Uterus (tissue), 4 donors: ENCODE data around the gene ACSF2. TPM values are rescaled to one million over a fixed set of nuclear protein-coding genes. Genes with fewer than 3 reads are reported as not detected.

Experiments used
- DNase-seq, 2 donors: peaks; one replicate each; pipeline ENCODE4 v3.0.0-alpha.2; 2019 to 2020
- H3K27ac ChIP-seq, 2 donors: fragments of 200-600 bp; sonication (generic); 1 replicate in 1 of 2; 2 replicates in 1 of 2; pipeline ENCODE4 v1.5.1; 2016 to 2018
- H3K27me3 ChIP-seq, 2 donors: fragments of 200-600 bp; sonication (generic); one replicate each; pipeline ENCODE4 v1.5.1; 2018 to 2019; ENCODE audit warnings: control low read depth in 1 of 2
- H3K36me3 ChIP-seq, 2 donors: fragments of 200-600 bp; sonication (generic); one replicate each; pipeline ENCODE4 v1.5.1; 2019; ENCODE audit warnings: control low read depth in 1 of 2
- H3K4me1 ChIP-seq, 2 donors: fragments of 200-600 bp; sonication (generic); one replicate each; pipeline ENCODE4 v1.5.1; 2018 to 2019; ENCODE audit warnings: control low read depth in 1 of 2
- H3K4me3 ChIP-seq, 2 donors: fragments of 200-600 bp; sonication (generic); 1 replicate in 1 of 2; 2 replicates in 1 of 2; pipeline ENCODE4 v1.5.1; 2018 to 2019; ENCODE audit warnings: mild to moderate bottlenecking in 1 of 2
- H3K9me3 ChIP-seq, 2 donors: fragments of 200-600 bp; sonication (generic); one replicate each; pipeline ENCODE4 v1.5.1; 2019; ENCODE audit warnings: control low read depth in 1 of 2
- CTCF ChIP-seq, 4 experiments: fragments of 200-600 bp in 2 of 4; fragments of 450-650 bp in 2 of 4; sonication (generic) in 2 of 4; IDR thresholded peaks; one replicate each; pipeline ENCODE4 v1.5.1; 2016 to 2019; ENCODE audit warnings: antibody characterized with exemption in 4 of 4, mild to moderate bottlenecking in 2 of 4, moderate library complexity in 1 of 4
- POLR2A ChIP-seq, 2 donors: fragments of 450-650 bp; IDR thresholded peaks; one replicate each; pipeline ENCODE4 v1.6.1; 2016; ENCODE audit warnings: antibody characterized with exemption in 2 of 2, mild to moderate bottlenecking in 1 of 2, moderate library complexity in 1 of 2
- intact Hi-C: fragments of 100-400 bp; cut with DNase I; formaldehyde crosslinking; loops from one replicate; pipeline ENCODE4 v1.15.1; 2023; ENCODE audit warnings: low total_unique reads
- total RNA-seq, 4 donors: library from RNA; depleted of rRNA in 3 of 4; stranded (reverse); fragments of >200 nt in 3 of 4; gene quantifications; one replicate each; pipeline versions ENCODE4 v1.1.0 to v1.2.4, GENCODE V29; 2014 to 2023
- donor health status: DM: yes; HTN: yes; CAD: no.

ACSF2 gene
- total RNA-seq, 4 donors from 2014 or later = 16.7 to 60.6 (median 45.7) TPM

GRCh38 chr17:50457621-50458020 is 31.6 kb downstream of the ACSF2 start:
- Histone ChIP-seq H3K27me3 (no peaks in the 10 kb centered on the region), H3K9me3 (no peaks in the 10 kb centered on the region), H3K36me3 (no peaks in the 10 kb centered on the region), H3K4me1 (no peaks in the 10 kb centered on the region), H3K27ac (no peak overlapping the region), H3K4me3 (no peak overlapping the region)
- intact Hi-C loops = no loop called here
- no peak for TF ChIP-seq POLR2A (IDR thresholded peaks at IDR 0.05)
- TF ChIP-seq CTCF (IDR thresholded peaks at IDR 0.05) = no peak
- no peak for DNase-seq

- Histone ChIP-seq H3K27ac (no peak overlapping the region), H3K4me1 (no peaks in the 10 kb centered on the region), H3K9me3 (no peaks in the 10 kb centered on the region), H3K36me3 (no peaks in the 10 kb centered on the region), H3K4me3 (no peak overlapping the region), H3K27me3 (no peaks in the 10 kb centered on the region)
- intact Hi-C loops = no loop called here
- TF ChIP-seq CTCF (IDR thresholded peaks at IDR 0.05) = no peak
- TF ChIP-seq POLR2A (IDR thresholded peaks at IDR 0.05) = no peak
- DNase-seq = no peak
Observed at GRCh38 chr17:50458270-50458669, 32.3 kb downstream of the ACSF2 start.

GRCh38 chr17:50458701-50459676 is 33.0 kb downstream of the ACSF2 start:
- H3K36me3 ChIP-seq = no peaks in the 10 kb centered on the region
- no peak for DNase-seq
- intact Hi-C loops = no loop called here
- no peak overlapping the region for H3K4me3 ChIP-seq
- H3K27ac ChIP-seq = no peak overlapping the region
- H3K9me3 ChIP-seq = no peaks in the 10 kb centered on the region
- H3K27me3 ChIP-seq = no peaks in the 10 kb centered on the region
- TF ChIP-seq CTCF (IDR thresholded peaks at IDR 0.05) (no peak), POLR2A (IDR thresholded peaks at IDR 0.05) (no peak)
- no peaks in the 10 kb centered on the region for H3K4me1 ChIP-seq

DNA sequence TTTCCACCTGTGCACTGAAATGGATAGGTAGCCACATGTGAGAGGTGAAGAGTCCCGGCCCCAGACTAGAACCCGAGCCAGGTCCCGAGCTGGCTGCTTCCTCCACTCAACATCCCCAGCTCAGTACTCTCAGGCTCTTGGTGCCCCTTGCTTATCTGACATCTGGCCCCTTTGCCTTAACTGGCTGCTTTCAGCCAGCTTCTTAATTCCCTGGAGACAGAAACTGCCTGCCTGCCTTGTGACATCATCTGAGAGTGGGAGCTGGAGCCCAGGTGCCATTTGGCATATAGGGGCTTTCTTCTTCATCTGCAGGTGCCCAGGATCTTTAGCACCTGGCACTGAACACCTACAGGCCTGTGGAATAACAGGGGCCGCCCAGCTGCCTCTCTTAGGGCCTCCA is 33.7 kb downstream of the ACSF2 start:
- Histone ChIP-seq H3K27me3 (no peaks in the 10 kb centered on the region), H3K9me3 (no peaks in the 10 kb centered on the region), H3K4me3 (no peak overlapping the region), H3K36me3 (no peaks in the 10 kb centered on the region), H3K4me1 (no peaks in the 10 kb centered on the region), H3K27ac (no peak overlapping the region)
- DNase-seq = no peak
- intact Hi-C loops = no loop called here
- TF ChIP-seq CTCF (IDR thresholded peaks at IDR 0.05) (no peak), POLR2A (IDR thresholded peaks at IDR 0.05) (no peak)

DNA sequence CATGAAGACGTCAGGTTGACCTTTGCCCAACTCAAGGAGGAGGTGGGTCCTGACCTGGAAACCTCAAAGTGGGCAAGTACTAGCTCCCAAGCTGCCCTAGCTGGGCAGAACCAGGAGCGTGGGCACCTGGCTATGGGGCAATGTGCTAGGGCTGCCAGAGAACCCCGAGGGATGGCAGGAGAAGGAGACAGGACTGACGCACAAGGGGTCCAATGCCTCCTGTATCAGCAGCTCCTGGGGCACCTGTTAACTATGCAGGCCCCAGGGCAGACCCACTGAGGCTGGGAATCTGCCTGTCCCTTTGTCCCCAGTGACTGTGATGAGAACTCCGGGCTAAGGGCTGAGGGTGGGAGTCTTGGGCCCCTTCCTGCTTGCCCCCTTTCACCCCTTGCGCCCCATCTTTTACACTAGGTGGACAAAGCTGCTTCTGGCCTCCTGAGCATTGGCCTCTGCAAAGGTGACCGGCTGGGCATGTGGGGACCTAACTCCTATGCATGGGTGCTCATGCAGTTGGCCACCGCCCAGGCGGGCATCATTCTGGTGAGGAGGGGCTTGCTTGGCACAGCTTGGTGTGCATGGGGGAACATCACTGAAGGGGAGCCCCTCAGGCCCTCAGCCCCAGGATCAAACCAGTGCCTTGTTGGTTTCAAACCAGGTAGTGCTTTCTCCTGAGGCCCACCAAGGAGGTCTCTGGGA is 35.0 kb downstream of the ACSF2 start:
- intact Hi-C loops = no loop called here
- TF ChIP-seq CTCF (IDR thresholded peaks at IDR 0.05) = no peak
- TF ChIP-seq POLR2A (IDR thresholded peaks at IDR 0.05) = no peak
- H3K36me3 ChIP-seq = no peaks in the 10 kb centered on the region
- H3K4me1 ChIP-seq = no peaks in the 10 kb centered on the region
- no peaks in the 10 kb centered on the region for H3K27me3 ChIP-seq
- H3K9me3 ChIP-seq = no peaks in the 10 kb centered on the region
- no peak overlapping the region for H3K4me3 ChIP-seq
- no peak overlapping the region for H3K27ac ChIP-seq
- no peak for DNase-seq
